Esophagus muscularis mucosa (tissue), 4 donors: ENCODE results near the gene ODF4. TPM values are rescaled to one million over a fixed set of nuclear protein-coding genes. Genes with fewer than 3 reads are reported as not detected.
"Not testable (repeated sequence)": the region's sequence is repeated elsewhere in the genome, so short reads cannot be mapped to it uniquely, and the experiment has no call there.

ENCODE experiments used
- DNase-seq: peaks from one replicate; pipeline ENCODE4 v3.0.0-alpha.2; 2017; ENCODE audit errors: extremely low spot score
- H3K27ac ChIP-seq, 4 donors: fragments of 200-600 bp; sonication (generic); replicated peaks in 1 of 4; 1 replicate in 3 of 4; 2 replicates in 1 of 4; pipeline ENCODE4 v1.5.1; 2016 to 2019; ENCODE audit warnings: mild to moderate bottlenecking in 1 of 4
- H3K27me3 ChIP-seq, 4 donors: fragments of 200-600 bp; sonication (generic); one replicate each; pipeline versions ENCODE4 v1.5.1 to v1.6.0; 2016 to 2019
- H3K36me3 ChIP-seq, 4 donors: fragments of 200-600 bp; sonication (generic); one replicate each; pipeline ENCODE4 v1.5.1; 2016 to 2019
- H3K4me1 ChIP-seq, 4 donors: fragments of 200-600 bp; sonication (generic); one replicate each; pipeline ENCODE4 v1.5.1; 2016 to 2019
- H3K4me3 ChIP-seq, 4 donors: fragments of 200-600 bp; sonication (generic); 1 replicate in 2 of 4; 2 replicates in 2 of 4; pipeline ENCODE4 v1.5.1; 2016 to 2019; ENCODE audit warnings: mild to moderate bottlenecking in 4 of 4, moderate library complexity in 1 of 4
- H3K9me3 ChIP-seq, 4 donors: fragments of 200-600 bp; sonication (generic); 1 replicate in 3 of 4; 2 replicates in 1 of 4; pipeline ENCODE4 v1.5.1; 2016 to 2019
- CTCF ChIP-seq, 3 experiments: fragments of 200-600 bp in 2 of 3; fragments of 450-650 bp in 1 of 3; sonication (generic) in 2 of 3; IDR thresholded peaks; one replicate each; pipeline ENCODE4 v1.5.1; 2017 to 2019; ENCODE audit warnings: antibody characterized with exemption in 3 of 3, mild to moderate bottlenecking in 2 of 3, moderate library complexity in 1 of 3
- EP300 ChIP-seq: sonication (generic); formaldehyde crosslinking; IDR thresholded peaks from one replicate; pipeline ENCODE4 v1.6.1; 2017; ENCODE audit warnings: antibody characterized with exemption
- POLR2A ChIP-seq: fragments of 450-650 bp; IDR thresholded peaks from one replicate; pipeline ENCODE4 v1.6.1; 2017; ENCODE audit warnings: antibody characterized with exemption, moderate library complexity, mild to moderate bottlenecking, low read depth
- POLR2AphosphoS5 ChIP-seq, 2 donors: sonication (generic); formaldehyde crosslinking; IDR thresholded peaks; one replicate each; pipeline ENCODE4 v1.6.1; 2017; ENCODE audit warnings: antibody characterized with exemption in 2 of 2
- WGBS: methylation state at CpG from one replicate; pipeline ENCODE4 v1.1.5; 2018; 5-methylcytosine and 5-hydroxymethylcytosine counted together
- intact Hi-C: fragments of 100-400 bp; cut with DNase I; formaldehyde crosslinking; loops from one replicate; pipeline ENCODE4 v1.15.1; 2023
- total RNA-seq, 4 donors: library from RNA; depleted of rRNA; stranded (reverse); fragments of >200 nt; gene quantifications; one replicate each; pipeline versions ENCODE4 v1.1.0 to v1.2.1, GENCODE V29; 2016

ODF4 gene
- total RNA-seq, 4 donors from 2014 or later, result not detected

- Histone ChIP-seq H3K36me3 (peaks cover 34 to 48% (median 46%) of the 10 kb centered on the region in 4 donors), H3K27me3 (no peaks in the 10 kb centered on the region), H3K4me3 (peak overlapping the region; percentile 72 to 90 (median 78)), H3K27ac (peak overlapping the region; percentile 84 to 87 (median 85)), H3K4me1 (peaks cover 33 to 41% (median 36%) of the 10 kb centered on the region in 4 donors), H3K9me3 (no peaks in the 10 kb centered on the region)
- TF ChIP-seq POLR2AphosphoS5 (IDR thresholded peaks at IDR 0.05) (no peak), CTCF (IDR thresholded peaks at IDR 0.05) (no peak), EP300 (no peak), POLR2A (no peak)
- intact Hi-C loops, result no loop called here
- 22% methylated on average over 18 of the region's 18 CpGs for WGBS
- DNase-seq, result no peak
Measured at GRCh38 chr17:8375738-8376259, 36.2 kb downstream of the ODF4 start.

GRCh38 chr17:8376271-8377067 lies 36.8 kb downstream of the ODF4 start, which contains the start of gene KRABD2:
KRABD2 (minus strand) TSS chr17:8376704.
- 2% methylated on average over 17 of the region's 41 CpGs for WGBS
- Histone ChIP-seq H3K4me3 (peak within 1 kb of the TSS; percentile 72 to 90 (median 78)), H3K4me1 (peaks cover 39 to 47% (median 43%) of the 10 kb centered on the region in 4 donors), H3K9me3 (no peaks in the 10 kb centered on the region), H3K27me3 (no peaks in the 10 kb centered on the region), H3K27ac (peak within 1 kb of the TSS; percentile 84 to 87 (median 85)), H3K36me3 (peaks cover 41 to 48% (median 47%) of the 10 kb centered on the region in 4 donors)
- TF ChIP-seq EP300 (no peak), CTCF (IDR thresholded peaks at IDR 0.05) (peak; percentile 64 to 80 (median 65)), POLR2AphosphoS5 (IDR thresholded peaks at IDR 0.05) (peak; percentile 77 to 88), POLR2A (peak; percentile 32)
- intact Hi-C loops, result no loop called here
- DNase-seq, result peak; percentile 94

GRCh38 chr17:8377422-8377821 lies 37.8 kb downstream of the ODF4 start:
- H3K9me3 ChIP-seq, result no peaks in the 10 kb centered on the region
- no peak for TF ChIP-seq EP300
- TF ChIP-seq CTCF (IDR thresholded peaks at IDR 0.05), result no peak
- no peak for TF ChIP-seq POLR2A
- TF ChIP-seq POLR2AphosphoS5 (IDR thresholded peaks at IDR 0.05), result no peak
- peaks cover 41 to 54% (median 49%) of the 10 kb centered on the region in 4 donors for H3K36me3 ChIP-seq
- H3K4me1 ChIP-seq, result peaks cover 47 to 56% (median 52%) of the 10 kb centered on the region in 4 donors
- H3K27ac ChIP-seq, result peak overlapping the region in 3 of 4 donors; percentile 84 to 87 (median 84)
- intact Hi-C loops, result no loop called here
- H3K4me3 ChIP-seq, result no peak overlapping the region
- no peak for DNase-seq
- WGBS, result 91% methylated on average over 4 of the region's 4 CpGs
- H3K27me3 ChIP-seq, result no peaks in the 10 kb centered on the region

- H3K36me3 ChIP-seq, result peaks cover 41 to 54% (median 49%) of the 10 kb centered on the region in 4 donors
- 83% methylated on average over 8 of the region's 8 CpGs for WGBS
Measured at GRCh38 chr17:8378117-8378516, 38.5 kb downstream of the ODF4 start.

GRCh38 chr17:8380049-8380448 lies 40.4 kb downstream of the ODF4 start:
- H3K27ac ChIP-seq, result no peak overlapping the region
- WGBS, result 77% methylated on average over 3 of the region's 3 CpGs
- TF ChIP-seq POLR2A (no peak), CTCF (IDR thresholded peaks at IDR 0.05) (no peak), EP300 (no peak), POLR2AphosphoS5 (IDR thresholded peaks at IDR 0.05) (no peak)
- no peak overlapping the region for H3K4me3 ChIP-seq
- no peaks in the 10 kb centered on the region for H3K9me3 ChIP-seq
- no peaks in the 10 kb centered on the region for H3K27me3 ChIP-seq
- intact Hi-C loops, result loop anchor here (10.0 kb wide), 1 partner anchor 155 kb away; no protein-coding TSS in a partner anchor
- peaks cover 41 to 54% (median 49%) of the 10 kb centered on the region in 4 donors for H3K36me3 ChIP-seq
- peaks cover 48 to 66% (median 59%) of the 10 kb centered on the region in 4 donors for H3K4me1 ChIP-seq
- no peak for DNase-seq

More at GRCh38 chr17:8378117-8378516, 38.5 kb downstream of the ODF4 start:
- H3K4me3 ChIP-seq, intact Hi-C loops, H3K9me3 ChIP-seq, H3K27ac ChIP-seq, H3K27me3 ChIP-seq, DNase-seq: not testable (repeated sequence)
- H3K4me1 ChIP-seq, result peaks cover 47 to 56% (median 54%) of the 10 kb centered on the region in 4 donors
